Tibial nerve (tissue), 4 donors: Measurements from ENCODE around the gene FBLN1. TPM values are rescaled to one million over a fixed set of nuclear protein-coding genes. Genes with fewer than 3 reads are reported as not detected.
"Not testable (repeated sequence)": the region's sequence is repeated elsewhere in the genome, so short reads cannot be mapped to it uniquely, and the experiment has no call there.

Experiments
- DNase-seq, 2 donors: peaks; one replicate each; pipeline ENCODE4 v3.0.0-alpha.2; 2019; ENCODE audit warnings: low spot score in 2 of 2
- H3K27ac ChIP-seq, 4 donors: fragments of 200-600 bp; sonication (generic) in 3 of 4; one replicate each; pipeline ENCODE4 v1.5.1; 2017 to 2019; ENCODE audit warnings: mild to moderate bottlenecking in 1 of 4
- H3K27me3 ChIP-seq, 2 donors: fragments of 200-600 bp; sonication (generic) in 1 of 2; one replicate each; pipeline versions ENCODE4 v1.5.1 to v1.6.0; 2017 to 2019
- H3K36me3 ChIP-seq, 3 donors: fragments of 200-600 bp; sonication (generic); one replicate each; pipeline ENCODE4 v1.5.1; 2018 to 2019
- H3K4me1 ChIP-seq, 4 donors: fragments of 200-600 bp; sonication (generic) in 3 of 4; one replicate each; pipeline ENCODE4 v1.5.1; 2017 to 2019
- H3K4me3 ChIP-seq, 4 donors: fragments of 200-600 bp; sonication (generic) in 3 of 4; one replicate each; pipeline ENCODE4 v1.5.1; 2017 to 2019; ENCODE audit warnings: mild to moderate bottlenecking in 1 of 4, moderate library complexity in 1 of 4
- H3K9me3 ChIP-seq, 4 donors: fragments of 200-600 bp; sonication (generic) in 3 of 4; one replicate each; pipeline ENCODE4 v1.5.1; 2017 to 2019
- EP300 ChIP-seq, 2 donors: sonication (generic); formaldehyde crosslinking; IDR thresholded peaks; one replicate each; pipeline ENCODE4 v1.6.1; 2017; ENCODE audit warnings: antibody characterized with exemption in 2 of 2, mild to moderate bottlenecking in 1 of 2
- POLR2A ChIP-seq, 2 donors: fragments of 450-650 bp; IDR thresholded peaks; one replicate each; pipeline ENCODE4 v1.6.1; 2017; ENCODE audit warnings: antibody characterized with exemption in 2 of 2, mild to moderate bottlenecking in 2 of 2, moderate library complexity in 2 of 2
- WGBS, 2 donors: methylation state at CpG; one replicate each; pipeline ENCODE4 v1.1.5; 2018; 5-methylcytosine and 5-hydroxymethylcytosine counted together
- total RNA-seq, 4 donors: library from RNA; depleted of rRNA; stranded (reverse); fragments of >200 nt; gene quantifications; one replicate each; pipeline ENCODE4 v1.1.0, GENCODE V29; 2016
- TF ChIP-seq, protein P1 (sequence below), 5 experiments: fragments of 200-600 bp in 3 of 5; fragments of 450-650 bp in 2 of 5; sonication (generic) in 3 of 5; IDR thresholded peaks; one replicate each; pipeline ENCODE4 v1.5.1; 2016 to 2019; ENCODE audit warnings: antibody characterized with exemption in 5 of 5, mild to moderate bottlenecking in 3 of 5, moderate library complexity in 2 of 5

The FBLN1 gene
- total RNA-seq, 4 donors from 2014 or later, result 172 to 1,145 (median 351) TPM

DNA sequence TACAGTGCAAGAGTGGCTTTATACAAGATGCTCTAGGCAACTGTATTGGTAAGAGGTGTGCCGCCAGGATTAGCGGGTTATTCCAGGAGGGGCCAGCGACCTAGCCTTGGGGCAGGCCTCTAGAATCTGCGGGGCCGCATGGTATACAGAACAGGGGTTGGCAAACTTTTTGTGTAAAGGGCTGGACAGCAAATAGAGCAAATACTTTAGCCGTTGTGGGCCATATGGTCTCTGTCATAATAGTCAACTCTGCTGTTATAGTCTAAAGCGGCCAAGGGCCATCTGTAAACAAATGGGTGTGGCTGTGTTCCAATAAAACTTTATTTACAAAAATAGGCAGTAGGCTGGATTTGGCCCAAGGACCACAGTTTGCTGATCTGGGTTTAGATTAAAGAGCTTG, 32.6 kb downstream of the FBLN1 start:
- no peak for DNase-seq
- H3K4me1 ChIP-seq, result peaks cover 0 to 21% (median 3%) of the 10 kb centered on the region in 4 donors

DNA sequence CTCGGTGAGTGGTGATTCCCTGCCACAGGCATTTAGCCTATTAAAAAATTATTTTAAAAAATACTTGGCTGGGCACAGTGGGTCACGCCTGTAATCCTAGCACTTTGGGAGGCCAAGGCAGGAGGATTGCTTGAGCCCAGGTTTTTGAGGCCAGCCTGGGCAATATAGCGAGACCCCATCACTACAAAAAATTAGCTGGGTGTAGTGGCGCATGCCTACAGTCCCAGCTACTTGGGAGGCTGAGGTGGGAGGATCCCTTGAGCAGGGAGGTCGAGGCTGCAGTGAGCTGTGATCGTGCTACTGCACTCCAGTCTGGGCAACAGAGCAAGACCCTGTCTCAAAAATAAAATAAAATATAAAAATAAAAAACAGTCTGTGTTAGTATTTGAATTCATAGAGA, 33.2 kb downstream of the FBLN1 start:
- not testable (repeated sequence) for H3K27ac ChIP-seq, H3K36me3 ChIP-seq, H3K4me3 ChIP-seq, DNase-seq, H3K9me3 ChIP-seq, H3K27me3 ChIP-seq
- WGBS, 2 donors, result 92 to 99% methylated on average over 6 of the region's 6 CpGs
- H3K4me1 ChIP-seq, result peaks cover 0 to 21% (median 3%) of the 10 kb centered on the region in 4 donors

More for the DNA sequence above, 32.6 kb downstream of the FBLN1 start:
- no peaks in the 10 kb centered on the region for H3K9me3 ChIP-seq
- H3K36me3 ChIP-seq, result no peaks in the 10 kb centered on the region
- TF ChIP-seq EP300 (IDR thresholded peaks at IDR 0.05) (no peak), POLR2A (IDR thresholded peaks at IDR 0.05) (no peak)
- TF ChIP-seq, protein P1, sequence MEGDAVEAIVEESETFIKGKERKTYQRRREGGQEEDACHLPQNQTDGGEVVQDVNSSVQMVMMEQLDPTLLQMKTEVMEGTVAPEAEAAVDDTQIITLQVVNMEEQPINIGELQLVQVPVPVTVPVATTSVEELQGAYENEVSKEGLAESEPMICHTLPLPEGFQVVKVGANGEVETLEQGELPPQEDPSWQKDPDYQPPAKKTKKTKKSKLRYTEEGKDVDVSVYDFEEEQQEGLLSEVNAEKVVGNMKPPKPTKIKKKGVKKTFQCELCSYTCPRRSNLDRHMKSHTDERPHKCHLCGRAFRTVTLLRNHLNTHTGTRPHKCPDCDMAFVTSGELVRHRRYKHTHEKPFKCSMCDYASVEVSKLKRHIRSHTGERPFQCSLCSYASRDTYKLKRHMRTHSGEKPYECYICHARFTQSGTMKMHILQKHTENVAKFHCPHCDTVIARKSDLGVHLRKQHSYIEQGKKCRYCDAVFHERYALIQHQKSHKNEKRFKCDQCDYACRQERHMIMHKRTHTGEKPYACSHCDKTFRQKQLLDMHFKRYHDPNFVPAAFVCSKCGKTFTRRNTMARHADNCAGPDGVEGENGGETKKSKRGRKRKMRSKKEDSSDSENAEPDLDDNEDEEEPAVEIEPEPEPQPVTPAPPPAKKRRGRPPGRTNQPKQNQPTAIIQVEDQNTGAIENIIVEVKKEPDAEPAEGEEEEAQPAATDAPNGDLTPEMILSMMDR (IDR thresholded peaks at IDR 0.05), result no peak
- peaks cover 0 to 4% of the 10 kb centered on the region in 2 donors for H3K27me3 ChIP-seq
- no peak overlapping the region for H3K4me3 ChIP-seq
- H3K27ac ChIP-seq, result no peak overlapping the region
- 92 to 94% methylated on average over 7 of the region's 7 CpGs for WGBS, 2 donors

- peak in 1 of 2 donors; percentile 38 for DNase-seq
- Histone ChIP-seq H3K27me3 (peaks cover 0 to 4% of the 10 kb centered on the region in 2 donors), H3K4me1 (peaks cover 0 to 21% (median 3%) of the 10 kb centered on the region in 4 donors), H3K36me3 (peaks cover 0 to 17% (median 0%) of the 10 kb centered on the region in 3 donors), H3K27ac (peak overlapping the region in 3 of 4 donors; percentile 23 to 65 (median 60)), H3K4me3 (peak overlapping the region in 1 of 4 donors; percentile 13), H3K9me3 (no peaks in the 10 kb centered on the region)
- WGBS, 2 donors, result 27 to 44% methylated on average over 15 of the region's 15 CpGs
- TF ChIP-seq EP300 (IDR thresholded peaks at IDR 0.05) (peak in 1 of 2 donors; percentile 26), POLR2A (IDR thresholded peaks at IDR 0.05) (no peak)
Observed at GRCh38 chr22:45537734-45538181, 35.1 kb downstream of the FBLN1 start.

- peaks cover 0 to 4% of the 10 kb centered on the region in 2 donors for H3K27me3 ChIP-seq
- 37 to 46% methylated on average over 4 of the region's 4 CpGs for WGBS, 2 donors
- DNase-seq, result no peak
- peak overlapping the region in 1 of 4 donors; percentile 13 for H3K4me3 ChIP-seq
- H3K4me1 ChIP-seq, result peaks cover 0 to 21% (median 3%) of the 10 kb centered on the region in 4 donors
- TF ChIP-seq EP300 (IDR thresholded peaks at IDR 0.05), result no peak
- TF ChIP-seq, protein P1 (IDR thresholded peaks at IDR 0.05), result no peak
- no peak for TF ChIP-seq POLR2A (IDR thresholded peaks at IDR 0.05)
- H3K36me3 ChIP-seq, result peaks cover 0 to 22% (median 0%) of the 10 kb centered on the region in 3 donors
- H3K27ac ChIP-seq, result peak overlapping the region in 3 of 4 donors; percentile 23 to 65 (median 60)
- H3K9me3 ChIP-seq, result no peaks in the 10 kb centered on the region
Observed at GRCh38 chr22:45538281-45538680, 35.6 kb downstream of the FBLN1 start.

GRCh38 chr22:45540122-45540521, 37.4 kb downstream of the FBLN1 start:
- H3K36me3 ChIP-seq, result peaks cover 0 to 26% (median 0%) of the 10 kb centered on the region in 3 donors
- H3K27ac ChIP-seq, result no peak overlapping the region
- no peak overlapping the region for H3K4me3 ChIP-seq
- H3K27me3 ChIP-seq, result peaks cover 0 to 4% of the 10 kb centered on the region in 2 donors
- no peak for DNase-seq
- 90 to 92% methylated on average over 8 of the region's 8 CpGs for WGBS, 2 donors
- no peak for TF ChIP-seq POLR2A (IDR thresholded peaks at IDR 0.05)
- TF ChIP-seq, protein P1 (IDR thresholded peaks at IDR 0.05), result no peak
- TF ChIP-seq EP300 (IDR thresholded peaks at IDR 0.05), result no peak
- H3K9me3 ChIP-seq, result no peaks in the 10 kb centered on the region
- peaks cover 0 to 21% (median 3%) of the 10 kb centered on the region in 4 donors for H3K4me1 ChIP-seq

DNA sequence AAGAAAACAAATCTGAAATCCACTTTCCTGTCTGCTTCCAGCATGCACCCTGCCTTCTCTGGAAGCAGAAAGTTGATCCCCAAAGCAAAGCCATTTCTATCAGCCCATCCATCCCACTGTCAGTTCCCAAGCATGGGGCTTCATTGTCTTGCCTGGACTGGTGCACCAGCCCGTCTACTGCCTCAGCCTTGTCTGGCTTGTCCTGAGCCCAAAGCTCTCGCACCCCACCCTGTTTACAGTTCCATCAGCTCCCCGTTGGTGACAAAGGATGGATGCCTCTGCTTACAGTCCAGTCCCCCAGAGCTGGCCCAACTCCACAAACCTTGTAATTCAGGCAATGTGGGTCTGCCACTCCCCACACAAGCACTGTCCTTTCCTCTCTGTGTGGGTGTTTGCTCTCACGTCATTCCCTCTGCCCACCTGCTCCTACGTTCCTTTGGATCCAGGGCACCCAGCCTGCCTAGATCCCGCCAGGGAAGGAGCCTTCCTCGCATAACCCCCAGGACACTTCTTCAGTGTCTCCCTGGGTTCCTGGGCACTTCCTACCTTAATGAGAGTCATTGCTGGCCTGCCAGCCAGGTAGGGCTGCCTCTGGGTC, 38.8 kb downstream of the FBLN1 start:
- TF ChIP-seq, protein P1 (IDR thresholded peaks at IDR 0.05), result no peak
- TF ChIP-seq POLR2A (IDR thresholded peaks at IDR 0.05) (no peak), EP300 (IDR thresholded peaks at IDR 0.05) (no peak)
- Histone ChIP-seq H3K4me1 (peaks cover 0 to 21% (median 3%) of the 10 kb centered on the region in 4 donors), H3K27me3 (peaks cover 0 to 4% of the 10 kb centered on the region in 2 donors), H3K9me3 (no peaks in the 10 kb centered on the region), H3K27ac (no peak overlapping the region), H3K4me3 (no peak overlapping the region), H3K36me3 (peaks cover 0 to 26% (median 0%) of the 10 kb centered on the region in 3 donors)
- 89 to 97% methylated on average over 7 of the region's 7 CpGs for WGBS, 2 donors
- DNase-seq, result no peak
